ENCODE results near the gene UBAP1L.

UBAP1L gene

GRCh38 chr15:65066635-65067316, 48.2 kb downstream of the UBAP1L start:
- peak; percentile 74 for DNase-seq (ENCODE audit: low read depth, low spot score)

GRCh38 chr15:65066001-65066634, 48.9 kb downstream of the UBAP1L start:
- no peak for DNase-seq (ENCODE audit: low read depth, low spot score)

- peak; percentile 35 for DNase-seq (ENCODE audit: low read depth, low spot score)
Observed at GRCh38 chr15:65062726-65063125, 52.3 kb downstream of the UBAP1L start.

GRCh38 chr15:65062061-65062460, 52.9 kb downstream of the UBAP1L start:
- DNase-seq (ENCODE audit: low read depth, low spot score), result no peak

- DNase-seq (ENCODE audit: low read depth, low spot score), result no peak
Observed at GRCh38 chr15:65060641-65061397, 54.2 kb downstream of the UBAP1L start.

- DNase-seq (ENCODE audit: low read depth, low spot score), result no peak
Observed at GRCh38 chr15:65059931-65060596, 54.9 kb downstream of the UBAP1L start.

GRCh38 chr15:65059369-65059750, 55.6 kb downstream of the UBAP1L start:
- DNase-seq (ENCODE audit: low read depth, low spot score), result no peak

- no peak for DNase-seq (ENCODE audit: low read depth, low spot score)
Observed at GRCh38 chr15:65058394-65059368, 56.3 kb downstream of the UBAP1L start.

- no peak for DNase-seq (ENCODE audit: low read depth, low spot score)
Observed at GRCh38 chr15:65057549-65057940, 57.5 kb downstream of the UBAP1L start.

- DNase-seq (ENCODE audit: low read depth, low spot score), result peak; percentile 39
Observed at GRCh38 chr15:65056868-65057548, 58.0 kb downstream of the UBAP1L start.

- no peak for DNase-seq (ENCODE audit: low read depth, low spot score)
Observed at GRCh38 chr15:65056106-65056505, 58.9 kb downstream of the UBAP1L start.

- no peak for DNase-seq (ENCODE audit: low read depth, low spot score)
Observed at GRCh38 chr15:65055201-65055870, 59.7 kb downstream of the UBAP1L start.

- DNase-seq (ENCODE audit: low read depth, low spot score), result peak; percentile 90
Observed at GRCh38 chr15:65054333-65055200, 60.4 kb downstream of the UBAP1L start.

- no peak for DNase-seq (ENCODE audit: low read depth, low spot score)
Observed at GRCh38 chr15:65052956-65053355, 62.0 kb downstream of the UBAP1L start.

GRCh38 chr15:65051266-65051665, 63.7 kb downstream of the UBAP1L start:
- no peak for DNase-seq (ENCODE audit: low read depth, low spot score)

- DNase-seq (ENCODE audit: low read depth, low spot score), result no peak
Observed at GRCh38 chr15:65050270-65050669, 64.7 kb downstream of the UBAP1L start.

- peak; percentile 95 for DNase-seq (ENCODE audit: low read depth, low spot score)
Observed at GRCh38 chr15:65049418-65049840, 65.6 kb downstream of the UBAP1L start.

- no peak for DNase-seq (ENCODE audit: low read depth, low spot score)
Observed at GRCh38 chr15:65048241-65048640, 66.8 kb downstream of the UBAP1L start.
